ENCODE results near the gene TIMP3. TPM values are rescaled to one million over a fixed set of nuclear protein-coding genes. Genes with fewer than 3 reads are reported as not detected.
"Not testable (repeated sequence)": the region's sequence is repeated elsewhere in the genome, so short reads cannot be mapped to it uniquely, and the experiment has no call there.

Gene TIMP3
- 266 TPM for total RNA-seq
- long read RNA-seq, full-length matches to known transcripts, result 452 of 565 reads
- long read RNA-seq, partial matches to known transcripts, result 108 of 565 reads
- long read RNA-seq, other reads (novel, unspliced or antisense), result 5 of 565 reads

- DNase-seq (peak; percentile 96), ATAC-seq (ENCODE audit: poor library complexity) (peak; percentile 87)
- intact Hi-C loops (cut with DNase I), result loop anchor here (5.0 kb wide), 1 partner anchor 186 kb away; no protein-coding TSS in a partner anchor
Observed at GRCh38 chr22:32801537-32802236, at the start of gene TIMP3. Gene TIMP3, plus strand, starts transcription at chr22:32801705. Its CDS starts 297 bp downstream, at chr22:32802002.

- intact Hi-C loops (cut with DNase I), result no loop called here
- DNase-seq (no peak), ATAC-seq (ENCODE audit: poor library complexity) (no peak)
Observed at GRCh38 chr22:32752326-32752725, 49.2 kb upstream of the TIMP3 start.

DNA sequence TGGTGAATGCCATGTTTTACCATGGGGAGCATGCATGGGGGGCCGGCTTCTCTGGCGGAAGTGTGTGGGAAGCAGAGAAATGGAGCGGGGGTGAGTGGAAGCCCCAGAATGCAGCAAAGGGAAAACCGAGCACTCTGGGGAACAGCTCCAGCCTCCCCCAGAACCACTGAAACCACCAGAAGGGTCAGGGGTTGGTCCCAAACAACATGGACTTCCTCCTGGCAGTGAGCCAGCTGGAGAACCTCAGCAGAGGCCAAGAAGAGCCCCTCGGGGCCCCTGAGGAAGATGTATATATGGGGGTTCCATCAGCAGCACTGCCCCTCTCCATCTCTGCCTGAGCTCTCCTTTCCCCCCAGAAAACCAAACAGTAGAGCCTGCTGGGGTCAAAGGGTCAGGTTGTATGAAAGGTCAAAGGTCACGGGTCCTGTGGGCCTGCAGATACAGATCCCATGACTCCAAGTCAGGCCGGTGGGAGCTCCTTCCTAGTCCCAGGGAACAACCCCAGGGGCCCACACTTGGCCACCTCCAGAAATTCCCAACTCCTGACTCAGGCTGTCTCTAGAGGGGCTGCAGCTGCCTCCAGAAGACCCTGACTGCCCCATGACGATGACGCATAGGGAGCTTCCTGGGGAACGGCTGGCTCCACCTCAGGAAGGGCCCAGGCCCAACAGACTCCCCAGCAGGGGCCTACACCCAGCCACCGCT is 48.5 kb upstream of the TIMP3 start:
- DNase-seq, result peak; percentile 55
- intact Hi-C loops (cut with DNase I), result no loop called here
- peak; percentile 25 for ATAC-seq (ENCODE audit: poor library complexity)

- intact Hi-C loops (cut with DNase I), result no loop called here
- ATAC-seq (ENCODE audit: poor library complexity) (peak; percentile 16), DNase-seq (no peak)
Observed at GRCh38 chr22:32753591-32753990, 47.9 kb upstream of the TIMP3 start.

DNA sequence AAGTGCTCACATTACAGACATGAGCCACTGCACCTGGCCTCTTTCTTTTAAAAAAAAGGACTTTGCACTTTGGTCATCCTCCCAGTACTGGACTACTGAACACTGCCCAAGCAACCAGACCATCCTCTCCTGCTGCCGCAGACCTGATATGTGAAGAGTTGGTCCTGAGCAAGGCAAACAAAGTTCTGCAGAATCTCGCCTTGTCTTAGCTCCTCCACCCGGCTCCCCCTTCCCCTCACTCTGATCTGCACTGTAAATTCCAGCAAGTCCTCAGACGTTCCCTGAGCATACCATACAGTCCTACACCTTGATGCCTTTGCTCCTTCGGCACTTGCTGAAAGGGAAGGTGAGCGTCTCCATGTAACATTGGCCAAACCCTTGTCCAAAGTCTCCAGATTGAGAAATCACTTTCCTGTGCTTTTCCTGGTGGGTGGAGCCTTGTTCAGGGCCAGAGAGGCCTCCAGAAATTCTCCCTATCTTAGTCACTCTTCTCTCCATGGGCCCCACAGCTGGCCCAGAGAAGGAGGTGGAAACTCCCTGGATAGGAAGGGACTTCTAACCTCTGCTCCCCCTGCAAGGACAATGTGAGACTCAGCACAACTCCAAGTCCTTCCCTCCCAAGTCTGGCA is 47.0 kb upstream of the TIMP3 start:
- intact Hi-C loops (cut with DNase I), result no loop called here
- ATAC-seq (ENCODE audit: poor library complexity), result peak; percentile 84
- DNase-seq, result peak; percentile 64

- intact Hi-C loops (cut with DNase I); ATAC-seq (ENCODE audit: poor library complexity); DNase-seq: not testable (repeated sequence)
Observed at GRCh38 chr22:32757086-32757762, 44.3 kb upstream of the TIMP3 start.

DNA sequence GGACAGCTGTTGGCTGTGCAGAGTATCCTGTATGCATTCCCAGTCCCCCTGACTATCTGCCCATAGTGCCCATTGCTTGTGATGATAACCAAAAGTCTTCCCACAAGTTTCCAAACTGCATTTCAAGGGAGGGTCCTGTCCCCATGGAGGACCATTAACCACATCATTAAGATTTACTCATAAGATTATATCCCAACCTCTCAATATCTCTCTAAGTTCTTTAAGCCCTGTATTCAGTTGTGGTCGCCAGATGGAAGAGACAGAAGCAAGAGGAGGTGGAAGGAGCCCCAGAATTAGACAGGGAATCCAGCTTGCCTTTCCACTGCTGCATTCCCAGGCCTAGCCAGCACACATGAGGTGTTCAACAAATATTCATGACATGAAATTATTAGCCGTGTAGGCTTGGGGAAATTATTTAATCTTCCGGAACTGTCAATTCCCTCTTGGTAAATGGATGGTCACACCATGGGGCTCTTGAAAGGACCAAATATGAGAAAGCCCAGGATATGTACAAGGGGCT is 42.6 kb upstream of the TIMP3 start:
- intact Hi-C loops (cut with DNase I), result no loop called here
- ATAC-seq (ENCODE audit: poor library complexity) (no peak), DNase-seq (no peak)

GRCh38 chr22:32760396-32760795 is 41.1 kb upstream of the TIMP3 start:
- intact Hi-C loops (cut with DNase I), result no loop called here
- ATAC-seq (ENCODE audit: poor library complexity) (no peak), DNase-seq (no peak)

DNA sequence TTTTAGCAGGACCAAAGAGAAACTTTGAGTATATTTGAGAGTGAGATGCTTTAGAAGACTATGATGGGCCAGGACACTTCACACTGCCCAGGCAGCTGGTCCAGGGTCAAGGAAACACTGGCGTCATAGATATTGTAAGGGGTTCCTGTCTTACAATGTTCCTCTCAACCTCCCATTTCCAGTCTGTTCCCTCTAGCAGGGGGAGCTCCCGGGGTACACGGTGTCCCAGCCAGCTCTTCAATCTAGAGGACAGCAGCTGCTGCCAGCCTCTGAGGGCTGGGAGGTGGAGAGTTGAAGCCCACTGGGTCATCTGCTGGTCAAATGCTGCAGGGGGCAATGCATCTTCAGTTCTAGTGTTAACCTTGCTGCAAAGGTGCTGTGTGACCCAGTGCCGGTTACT is 40.7 kb upstream of the TIMP3 start:
- ATAC-seq (ENCODE audit: poor library complexity) (peak; percentile 49), DNase-seq (peak; percentile 68)
- intact Hi-C loops (cut with DNase I), result no loop called here

GRCh38 chr22:32761251-32761903 is 40.1 kb upstream of the TIMP3 start:
- no peak for DNase-seq
- no peak for ATAC-seq (ENCODE audit: poor library complexity)
- intact Hi-C loops (cut with DNase I), result no loop called here

DNA sequence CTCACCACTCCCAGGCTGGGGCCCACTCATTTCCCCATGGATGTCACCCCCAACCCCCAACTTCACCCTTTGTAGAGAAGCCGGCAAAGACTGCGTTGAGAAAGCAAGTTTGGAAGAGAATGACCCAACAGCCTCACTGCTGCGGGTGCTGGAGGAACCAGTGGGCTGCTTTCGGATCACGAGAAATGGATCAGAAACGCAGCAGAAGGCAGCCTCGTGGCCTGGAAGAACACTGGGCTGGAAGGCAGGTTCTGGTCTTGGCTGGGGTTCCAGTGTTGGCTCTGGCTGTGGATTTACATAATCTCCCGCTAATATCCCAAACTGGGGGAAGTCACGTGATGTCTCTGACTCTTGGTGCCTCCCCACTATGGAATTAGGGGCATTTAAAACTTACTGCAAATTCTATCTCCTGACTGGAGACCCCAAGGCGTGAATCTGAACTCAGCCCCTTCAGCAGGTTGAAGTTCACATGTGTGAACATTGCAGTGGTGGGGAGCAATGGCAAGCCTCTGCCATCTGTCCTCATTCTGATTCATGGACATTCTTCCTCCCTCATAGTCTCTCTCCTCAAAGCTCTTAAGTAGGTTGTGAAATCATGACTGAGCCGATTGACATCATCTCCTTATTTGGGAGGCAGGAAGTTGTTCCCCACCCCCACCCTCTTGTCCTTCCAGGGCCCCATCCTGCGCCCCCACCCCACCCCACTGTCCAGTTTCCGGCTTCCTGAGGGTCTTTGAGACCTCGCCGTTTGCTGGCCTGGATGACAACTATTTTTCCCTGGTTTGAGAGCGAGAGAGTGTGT is 37.0 kb upstream of the TIMP3 start:
- ATAC-seq (ENCODE audit: poor library complexity), result peak; percentile 82
- intact Hi-C loops (cut with DNase I), result no loop called here
- DNase-seq, result peak; percentile 77

- no peak for ATAC-seq (ENCODE audit: poor library complexity)
- intact Hi-C loops (cut with DNase I), result no loop called here
- no peak for DNase-seq
Observed at GRCh38 chr22:32765132-32765618, 36.3 kb upstream of the TIMP3 start.

DNA sequence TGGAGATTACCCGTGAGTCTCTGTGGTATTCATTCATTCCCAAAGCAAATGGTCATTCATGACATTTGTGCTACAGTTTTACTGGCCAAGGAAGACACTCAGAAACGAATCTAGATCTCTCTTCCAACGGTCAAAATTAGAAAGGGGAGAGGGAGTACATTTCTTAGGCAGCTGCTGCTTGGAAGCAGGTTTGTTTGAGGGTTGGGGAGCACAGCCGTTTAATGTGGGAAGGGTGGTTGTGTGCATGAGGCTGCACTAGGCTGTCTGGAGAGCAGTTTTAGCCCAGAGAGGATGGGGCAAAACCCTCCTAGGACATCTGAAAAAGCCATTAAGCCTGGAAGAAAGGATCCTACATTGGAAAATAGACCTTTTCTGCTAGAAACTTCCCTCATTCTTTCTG is 29.7 kb upstream of the TIMP3 start:
- intact Hi-C loops (cut with DNase I), result no loop called here
- ATAC-seq (ENCODE audit: poor library complexity) (peak; percentile 39), DNase-seq (no peak)

- ATAC-seq (ENCODE audit: poor library complexity) (peak; percentile 57), DNase-seq (no peak)
- intact Hi-C loops (cut with DNase I), result no loop called here
Observed at GRCh38 chr22:32775957-32776356, 25.5 kb upstream of the TIMP3 start.

DNA sequence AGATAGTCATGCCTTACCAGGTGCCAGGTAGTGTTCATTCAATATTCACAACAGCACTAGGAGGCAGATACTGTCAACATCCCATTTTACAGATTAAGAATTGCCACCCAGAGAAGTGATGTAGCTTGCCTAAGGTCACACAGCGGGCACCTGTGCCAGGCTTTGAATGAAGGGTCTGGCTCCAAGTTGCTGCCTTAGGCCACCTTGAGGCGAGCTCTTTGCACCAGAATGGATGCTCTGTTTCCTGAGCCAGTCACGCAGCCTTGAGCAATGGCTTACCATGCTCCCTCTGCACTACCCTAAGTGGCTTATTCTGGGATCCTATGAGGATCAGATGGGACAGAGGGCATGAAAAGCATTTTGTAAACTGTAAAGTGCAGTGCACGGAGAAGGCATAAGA is 25.1 kb upstream of the TIMP3 start:
- DNase-seq (no peak), ATAC-seq (ENCODE audit: poor library complexity) (no peak)
- intact Hi-C loops (cut with DNase I), result no loop called here

GRCh38 chr22:32776802-32777201 is 24.7 kb upstream of the TIMP3 start:
- intact Hi-C loops (cut with DNase I), result no loop called here
- ATAC-seq (ENCODE audit: poor library complexity), result no peak
- DNase-seq, result no peak

DNA sequence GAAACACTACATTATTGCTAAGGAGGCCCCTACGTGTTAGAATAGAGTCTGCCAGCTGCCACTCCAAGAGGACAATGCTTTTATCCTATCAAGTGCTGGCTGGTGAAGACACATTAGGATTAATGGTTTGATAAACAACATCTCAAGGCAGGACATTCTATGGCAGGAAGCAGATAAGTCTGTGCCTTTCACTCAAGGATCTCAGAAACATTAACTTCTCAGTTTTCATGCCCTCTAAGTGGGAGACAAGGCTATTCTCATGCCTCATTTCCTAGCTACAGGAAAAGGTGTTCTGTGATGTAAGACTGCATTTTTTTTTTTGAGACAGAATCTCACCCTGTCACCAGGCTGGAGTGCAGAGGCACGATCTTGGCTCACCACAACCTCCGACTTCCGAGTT is 23.5 kb upstream of the TIMP3 start:
- DNase-seq, result no peak
- ATAC-seq (ENCODE audit: poor library complexity), result no peak
- intact Hi-C loops (cut with DNase I), result no loop called here
